K562 (cell line): ENCODE data around the gene SYNPO2.

ENCODE experiments used
- HDAC6 ChIP-seq: IDR thresholded peaks from 2 replicates; pipeline ENCODE4 v1.6.1; 2012; ENCODE audit warnings: low read depth, mild to moderate bottlenecking, control low read depth, inconsistent platforms, low read length, moderate library complexity
- KAT2B ChIP-seq: IDR thresholded peaks from one replicate; pipeline ENCODE4 v1.6.1; 2012; ENCODE audit warnings: low read depth, mild to moderate bottlenecking, control low read depth, inconsistent platforms, low read length, moderate library complexity

- TF ChIP-seq KAT2B = no peak
- no peak for TF ChIP-seq HDAC6
Observed at GRCh38 chr4:118866442-118866841, 22.2 kb upstream of the SYNPO2 start.
